Occipital lobe (tissue), 2 donors: ENCODE measurements around the gene PRICKLE4. TPM values are rescaled to one million over a fixed set of nuclear protein-coding genes. Genes with fewer than 3 reads are reported as not detected.

Experiments used
- DNase-seq: peaks from one replicate; lab custom pipeline; 2025; lab: John Stamatoyannopoulos, UW
- total RNA-seq: library from RNA; depleted of rRNA; stranded (reverse); fragments of >200 nt; gene quantifications from one replicate; pipeline ENCODE4 v1.2.3, GENCODE V29; 2014

Gene PRICKLE4, protein sequence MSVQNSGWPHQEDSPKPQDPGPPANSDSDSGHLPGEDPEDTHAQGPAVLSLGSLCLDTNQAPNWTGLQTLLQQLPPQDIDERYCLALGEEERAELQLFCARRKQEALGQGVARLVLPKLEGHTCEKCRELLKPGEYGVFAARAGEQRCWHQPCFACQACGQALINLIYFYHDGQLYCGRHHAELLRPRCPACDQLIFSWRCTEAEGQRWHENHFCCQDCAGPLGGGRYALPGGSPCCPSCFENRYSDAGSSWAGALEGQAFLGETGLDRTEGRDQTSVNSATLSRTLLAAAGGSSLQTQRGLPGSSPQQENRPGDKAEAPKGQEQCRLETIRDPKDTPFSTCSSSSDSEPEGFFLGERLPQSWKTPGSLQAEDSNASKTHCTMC
- total RNA-seq, result 0.62 TPM

DNA sequence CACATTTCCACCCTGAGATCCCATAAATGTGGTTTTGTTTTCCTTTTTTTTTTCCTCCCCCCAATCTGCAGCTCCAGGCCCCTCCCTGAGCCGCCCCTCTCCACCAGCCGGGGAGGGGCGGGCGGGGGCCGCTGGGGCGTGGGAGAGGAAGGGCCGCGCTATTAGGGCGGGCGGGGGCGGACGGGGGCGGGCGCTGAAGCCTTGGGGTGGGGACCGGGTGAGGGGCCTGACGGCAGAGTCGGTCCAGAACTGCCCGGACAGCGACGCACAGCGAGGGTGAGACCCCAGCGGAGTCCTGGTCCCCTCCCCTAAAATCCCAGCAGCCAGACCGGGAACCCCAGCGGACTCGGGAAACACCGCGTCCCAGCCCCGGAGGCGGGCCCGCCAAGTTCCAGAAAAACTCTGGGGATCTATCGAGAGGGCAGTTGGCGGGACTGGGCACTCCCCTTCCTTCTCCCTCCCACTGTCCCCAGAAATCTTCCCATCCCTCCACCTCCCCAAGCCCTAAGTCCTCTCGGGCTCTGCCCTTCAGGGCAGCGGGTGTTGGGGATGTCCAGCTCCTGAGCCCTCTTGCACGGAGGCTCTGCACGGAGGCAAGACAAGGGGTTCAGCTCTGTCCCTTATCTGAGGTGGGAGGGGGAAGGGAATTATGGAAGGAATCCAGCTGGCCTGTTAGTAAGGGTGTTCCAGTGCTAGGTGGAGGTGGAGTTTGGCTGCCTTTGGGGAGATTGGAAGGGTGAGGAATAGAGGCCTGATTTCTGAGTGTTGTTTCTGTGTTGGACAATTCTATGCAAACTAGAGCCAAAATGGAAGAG, at the start of gene PRICKLE4:
Gene PRICKLE4 (plus strand): TSS at position 232 of the 815 bp plus-strand sequence. CDS start 2,692 bp downstream, outside the sequence.
- DNase-seq, result no peak

DNA sequence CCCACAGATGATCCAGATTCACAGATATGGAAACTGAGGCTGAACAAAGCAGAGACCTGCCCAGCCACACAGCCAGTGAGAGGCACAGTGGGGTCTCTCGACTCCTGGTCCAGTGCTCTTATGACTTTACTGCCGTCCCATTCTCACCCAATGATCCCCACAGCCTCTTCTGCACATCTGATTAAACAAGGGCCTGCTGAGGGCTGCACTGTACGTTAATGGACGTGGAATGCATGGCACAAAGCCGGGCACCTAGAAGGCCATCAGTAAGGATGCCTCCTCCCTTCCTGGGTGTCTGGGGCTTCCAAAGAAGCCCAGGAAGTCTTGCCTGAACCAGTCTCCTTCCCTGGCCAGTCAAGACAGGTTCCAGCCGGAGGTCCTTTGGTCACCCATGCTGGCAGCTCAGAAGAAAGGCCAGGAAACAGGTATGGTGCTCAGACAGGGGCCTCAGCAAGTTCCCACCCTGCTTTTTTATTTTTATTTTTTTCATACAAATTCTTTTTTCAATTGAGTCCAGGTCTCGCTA, 49.0 kb upstream of the PRICKLE4 start:
- DNase-seq, result no peak

DNA sequence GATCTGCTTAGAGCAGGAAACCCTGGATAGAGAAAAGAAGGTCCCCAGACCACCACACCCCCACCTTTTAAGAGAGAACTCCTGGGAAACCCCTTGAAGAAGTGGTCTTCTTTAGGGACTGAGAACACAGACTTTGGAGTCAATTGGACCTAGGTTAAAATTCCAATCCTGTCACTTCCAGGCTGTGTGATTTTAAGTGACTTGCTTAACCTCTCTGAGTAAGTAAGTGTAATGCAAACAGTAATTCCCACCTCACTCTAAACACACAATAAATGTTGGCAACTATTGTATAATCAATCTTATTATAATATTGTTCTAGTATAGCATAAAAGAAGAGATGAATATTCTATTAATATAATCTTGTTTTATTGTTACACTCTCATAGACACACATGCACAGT, 48.4 kb upstream of the PRICKLE4 start:
- no peak for DNase-seq

DNA sequence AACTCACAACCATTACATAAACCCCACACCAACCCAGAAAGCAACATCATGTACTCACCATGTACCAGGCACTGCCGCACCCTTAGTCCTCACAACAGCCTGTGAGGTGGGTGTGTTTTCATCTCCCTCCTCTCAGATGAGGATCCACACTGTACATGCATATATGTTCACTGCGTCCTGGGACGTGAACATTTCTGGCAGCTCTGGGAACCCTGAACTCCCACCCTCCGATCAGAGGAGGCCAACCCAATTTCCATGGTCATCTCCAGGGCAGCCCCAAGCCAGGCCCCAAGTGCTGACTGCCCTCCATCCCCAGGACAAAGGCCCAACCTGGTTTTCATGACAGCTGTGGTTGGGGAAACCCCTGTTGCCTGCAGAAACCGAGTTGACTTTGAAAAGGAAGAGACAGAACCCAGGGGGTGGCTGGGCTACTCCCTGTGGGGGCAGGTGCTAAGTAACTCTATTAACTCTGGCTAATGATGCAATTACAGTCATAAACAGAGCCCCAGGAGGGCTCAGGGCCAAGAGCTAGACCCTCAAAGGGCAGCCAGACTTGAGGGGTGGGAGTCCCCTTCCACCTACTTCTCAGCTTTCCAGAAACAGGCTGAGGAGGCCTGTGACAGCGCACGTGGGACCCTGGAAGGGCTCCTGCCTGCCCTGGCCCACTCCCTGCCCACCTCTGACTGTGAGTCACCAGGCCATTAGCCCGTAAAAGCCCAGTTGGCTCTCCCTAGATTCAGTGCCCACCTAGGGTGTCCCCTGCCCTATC, 47.8 kb upstream of the PRICKLE4 start:
- peak; percentile 34 for DNase-seq

DNA sequence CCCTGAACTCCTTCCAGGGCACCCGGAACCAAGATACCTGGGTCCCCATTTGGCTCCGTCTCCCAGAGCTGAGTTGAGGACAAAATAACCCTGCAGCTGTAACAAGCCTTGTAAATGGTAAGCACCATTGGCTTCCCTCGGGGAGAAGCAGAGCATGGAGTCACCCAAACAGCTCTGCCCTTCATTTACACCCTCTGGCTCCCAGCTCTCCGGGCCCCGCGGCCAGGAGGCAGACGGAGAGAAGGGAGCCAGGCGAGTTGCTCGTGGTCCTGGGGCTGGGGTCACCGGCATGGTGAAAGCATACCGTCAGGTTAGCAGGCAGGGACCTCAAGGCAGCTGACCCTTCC, 47.2 kb upstream of the PRICKLE4 start:
- DNase-seq, result no peak

DNA sequence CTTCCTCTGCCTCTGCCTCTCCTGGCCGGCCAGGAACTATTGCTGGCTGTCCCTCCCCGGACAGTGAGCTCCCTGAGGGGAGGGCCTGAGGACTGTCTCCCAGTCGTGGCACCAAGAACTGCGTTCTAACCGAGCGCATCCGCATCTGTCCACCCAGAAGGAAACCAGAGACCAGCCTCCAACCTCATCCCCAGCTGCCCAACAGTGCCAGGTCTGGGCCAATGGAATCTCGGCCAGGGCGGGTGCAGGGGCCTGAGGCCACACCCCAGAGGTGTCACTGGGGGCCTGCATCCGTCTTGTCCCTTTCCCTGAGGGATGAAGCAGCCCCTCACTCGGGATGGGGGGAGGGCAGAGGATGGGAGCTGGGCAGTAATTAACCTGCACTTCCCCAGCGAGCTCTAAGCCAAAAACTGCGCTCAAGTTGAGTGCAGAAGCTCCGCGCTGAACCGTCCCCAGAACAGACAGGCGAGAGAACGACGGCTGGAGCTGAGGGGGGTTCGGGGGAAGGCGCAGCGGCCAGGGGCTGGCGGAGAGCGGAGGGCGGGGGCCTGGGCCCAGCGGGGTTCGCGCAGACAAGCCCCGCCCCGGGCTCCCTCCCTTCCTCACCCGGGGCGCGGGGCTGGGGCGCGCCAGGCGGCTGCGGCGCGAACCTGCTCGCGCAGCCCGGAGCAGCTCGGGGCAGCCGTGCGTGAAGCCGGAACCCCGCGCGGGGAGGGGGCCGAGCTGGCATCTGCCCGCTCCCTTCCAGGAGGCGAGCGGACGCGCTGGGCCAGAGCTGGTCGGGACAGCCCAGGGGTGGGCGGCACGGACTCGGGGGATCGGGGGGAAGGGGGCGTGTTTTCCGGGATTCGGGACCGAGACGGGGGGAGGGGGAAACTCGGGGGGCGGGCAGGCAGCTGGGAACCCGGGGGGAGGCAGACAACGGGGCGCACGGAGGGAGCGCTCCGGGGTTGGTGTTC, 46.6 kb upstream of the PRICKLE4 start:
- peak; percentile 86 for DNase-seq

DNA sequence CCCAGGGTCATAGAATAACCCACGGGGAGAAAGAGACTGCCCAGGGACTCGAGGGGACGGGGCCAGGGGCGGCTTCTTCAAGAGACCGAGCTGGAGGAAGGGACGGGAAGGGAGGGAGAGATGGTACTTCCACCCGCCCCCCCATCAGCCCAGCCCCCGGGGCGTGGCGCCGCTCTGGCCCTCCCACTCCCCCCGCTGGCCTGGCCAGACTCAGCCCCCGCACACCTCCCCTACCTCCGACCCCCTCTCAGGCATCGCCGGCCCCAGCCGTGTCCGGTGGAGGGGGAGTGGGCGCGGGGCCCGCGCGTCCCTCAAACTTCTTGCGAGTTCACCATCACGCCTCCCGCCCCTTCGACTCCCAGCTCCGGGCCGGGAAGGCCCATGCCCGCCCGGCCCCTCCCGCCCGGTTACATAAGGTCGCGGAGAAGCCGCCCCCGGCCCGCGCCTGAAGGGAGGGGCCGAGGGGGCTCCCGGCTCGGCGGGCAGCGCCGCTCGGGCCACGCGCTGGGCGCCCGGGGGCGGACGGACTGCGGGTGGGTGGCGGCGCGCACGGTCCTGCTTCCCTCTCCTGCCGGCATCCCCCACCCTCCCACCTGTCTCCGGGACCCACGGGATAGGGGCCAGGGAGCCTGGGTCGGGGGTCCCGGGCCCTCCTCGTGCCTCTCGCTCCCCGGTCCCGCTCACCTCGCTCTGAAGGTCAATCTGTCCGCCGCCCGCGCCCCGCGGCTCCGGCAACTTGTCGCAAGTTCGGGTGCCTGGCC, 45.7 kb upstream of the PRICKLE4 start:
- DNase-seq, result peak; percentile 86

DNA sequence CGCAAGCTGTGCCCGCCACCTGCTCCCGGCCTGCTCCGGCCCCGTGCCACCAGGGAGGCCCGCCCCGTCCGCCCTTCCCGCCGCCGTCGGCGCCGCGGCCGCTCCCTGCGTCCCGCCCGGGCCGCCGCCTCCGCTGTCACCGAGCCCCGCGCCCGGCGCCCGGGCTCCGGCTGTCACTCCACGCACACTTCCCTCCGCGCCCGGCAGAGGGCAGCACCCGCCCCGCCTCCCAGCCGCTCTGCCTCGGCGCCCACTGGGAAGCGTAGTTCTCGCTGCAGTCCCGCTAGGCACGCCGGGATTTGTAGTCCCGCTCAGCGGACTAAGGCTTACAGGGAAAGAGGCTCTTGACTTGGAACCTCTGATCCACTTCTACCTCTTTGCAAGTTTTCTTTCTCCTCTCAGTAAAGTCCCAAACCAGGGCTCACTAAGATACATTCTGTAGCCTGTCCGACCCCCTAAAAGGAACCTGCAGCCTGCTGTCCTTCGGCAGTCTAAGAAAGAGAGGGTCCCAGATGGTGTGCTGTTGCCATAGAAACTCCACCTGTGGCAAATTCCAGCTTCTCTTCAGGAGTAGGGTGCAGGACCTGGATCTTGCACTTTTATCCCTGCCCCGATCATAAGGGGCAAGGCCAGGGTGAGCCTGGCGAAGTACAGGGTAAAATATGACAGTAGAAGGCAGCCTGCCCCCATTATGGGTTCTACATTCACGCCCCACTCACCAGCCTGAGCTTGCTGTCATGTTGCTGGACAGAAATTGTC, 45.0 kb upstream of the PRICKLE4 start, which contains the start of gene TFEB:
Gene TFEB (minus strand): TSS at position 182 of the 759 bp plus-strand sequence. CDS start 44,395 bp downstream, outside the sequence.
- peak; percentile 92 for DNase-seq

DNA sequence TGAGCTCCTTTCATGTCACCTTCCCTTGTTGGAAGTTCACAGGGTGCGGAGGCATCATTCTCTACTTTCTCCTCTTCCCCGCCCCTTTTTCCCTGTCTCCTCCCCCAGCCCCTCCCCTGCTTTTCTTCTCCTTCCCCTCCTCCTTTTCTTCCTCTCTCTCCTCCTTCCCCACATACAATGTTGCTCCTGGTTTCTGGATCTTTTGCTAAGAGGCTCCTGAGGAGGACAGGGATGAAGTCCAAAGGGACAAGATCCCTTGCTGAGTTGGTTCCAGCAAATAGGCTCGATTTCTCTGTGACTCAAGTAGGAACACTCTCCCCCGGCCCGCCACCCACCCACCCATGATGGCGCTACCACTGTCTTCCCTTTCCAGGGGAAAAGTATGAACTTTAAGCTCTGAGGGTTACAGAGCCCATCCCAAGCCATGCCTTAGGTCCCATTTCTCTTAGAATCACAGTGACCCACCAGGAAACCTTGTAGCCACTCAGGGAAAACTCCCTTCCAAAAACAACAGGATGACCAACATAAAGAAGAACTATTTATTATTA, 44.3 kb upstream of the PRICKLE4 start:
- no peak for DNase-seq

DNA sequence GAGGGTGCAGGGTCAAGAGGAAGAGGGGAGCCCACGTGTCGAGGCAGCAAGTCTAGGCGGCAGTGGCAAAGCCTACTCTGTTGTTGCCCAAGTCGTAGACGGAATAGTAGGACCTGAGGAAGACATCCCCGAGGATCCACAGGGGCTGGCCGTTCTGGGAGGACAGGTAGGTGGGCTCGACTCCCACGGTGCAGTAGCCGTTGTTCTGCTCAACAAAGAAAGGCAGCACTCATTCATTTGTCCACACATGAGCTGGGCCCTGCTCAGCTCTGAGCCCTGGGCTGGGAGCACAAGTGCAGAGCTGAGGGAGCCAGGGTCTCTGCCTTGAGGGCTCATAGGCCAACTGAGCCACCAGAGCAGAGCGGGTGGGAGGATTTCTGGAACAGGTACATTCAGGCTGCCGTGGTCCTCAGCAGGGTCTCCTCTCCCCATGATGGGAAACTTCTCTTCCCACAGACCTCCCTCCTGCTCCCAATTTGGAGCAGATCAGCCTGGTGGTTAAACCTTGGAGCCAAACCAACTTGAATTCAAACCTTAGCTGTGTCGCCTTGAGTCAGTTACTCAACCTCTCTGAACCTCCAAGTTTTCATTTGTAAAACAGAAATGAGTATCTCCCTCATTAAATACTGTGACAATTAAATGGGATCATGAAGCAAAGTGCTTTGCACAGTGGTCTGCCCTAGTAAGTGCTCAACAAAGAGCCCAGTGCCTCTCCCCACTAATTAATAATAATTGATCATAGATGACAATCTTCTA, 43.6 kb upstream of the PRICKLE4 start:
- DNase-seq, result no peak

DNA sequence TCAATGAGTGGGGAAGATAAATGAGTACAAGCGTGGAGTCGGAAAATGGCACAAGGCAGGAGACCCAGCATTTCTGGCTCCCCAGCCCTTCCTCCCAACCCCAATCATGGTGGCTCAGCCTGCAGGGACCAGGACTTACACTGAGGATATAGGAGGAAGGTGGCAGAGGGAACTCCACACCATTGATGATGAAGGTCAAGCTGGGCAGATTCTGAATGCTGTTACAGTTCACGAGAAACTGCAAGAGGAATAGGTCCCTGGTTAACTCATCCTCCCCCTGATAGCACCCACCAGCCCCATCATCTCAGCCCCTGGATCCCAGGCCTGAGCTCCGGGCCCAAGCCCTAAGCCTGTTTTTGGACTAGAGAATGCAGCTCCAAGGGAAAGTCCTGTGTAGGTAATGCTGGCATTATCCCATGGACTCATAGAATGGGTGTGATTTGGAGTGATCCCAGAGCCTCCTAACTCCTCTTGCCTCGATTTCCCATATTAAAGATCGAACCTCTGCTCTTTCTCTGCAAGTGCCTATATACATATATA, 42.9 kb upstream of the PRICKLE4 start:
- no peak for DNase-seq

DNA sequence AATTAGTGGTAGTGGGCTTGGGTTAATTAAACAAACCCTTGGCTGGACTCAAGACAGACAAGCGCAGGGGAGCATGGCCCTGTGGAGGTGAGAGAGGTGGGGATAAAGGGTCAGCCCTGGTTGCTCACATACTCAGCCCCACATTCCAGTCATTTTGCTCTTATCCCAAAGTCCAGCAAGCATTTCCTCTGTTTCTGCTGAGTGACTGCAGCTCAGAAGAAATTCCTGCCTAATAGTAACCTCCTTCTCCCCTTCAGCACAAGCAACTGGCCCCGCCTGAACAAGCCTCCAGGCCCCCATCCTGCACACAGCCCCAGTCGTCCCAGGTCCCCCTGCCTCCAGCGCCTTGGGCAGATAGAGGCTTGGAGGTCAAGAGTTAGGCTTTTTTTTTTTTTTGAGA, 41.5 kb upstream of the PRICKLE4 start:
- no peak for DNase-seq

DNA sequence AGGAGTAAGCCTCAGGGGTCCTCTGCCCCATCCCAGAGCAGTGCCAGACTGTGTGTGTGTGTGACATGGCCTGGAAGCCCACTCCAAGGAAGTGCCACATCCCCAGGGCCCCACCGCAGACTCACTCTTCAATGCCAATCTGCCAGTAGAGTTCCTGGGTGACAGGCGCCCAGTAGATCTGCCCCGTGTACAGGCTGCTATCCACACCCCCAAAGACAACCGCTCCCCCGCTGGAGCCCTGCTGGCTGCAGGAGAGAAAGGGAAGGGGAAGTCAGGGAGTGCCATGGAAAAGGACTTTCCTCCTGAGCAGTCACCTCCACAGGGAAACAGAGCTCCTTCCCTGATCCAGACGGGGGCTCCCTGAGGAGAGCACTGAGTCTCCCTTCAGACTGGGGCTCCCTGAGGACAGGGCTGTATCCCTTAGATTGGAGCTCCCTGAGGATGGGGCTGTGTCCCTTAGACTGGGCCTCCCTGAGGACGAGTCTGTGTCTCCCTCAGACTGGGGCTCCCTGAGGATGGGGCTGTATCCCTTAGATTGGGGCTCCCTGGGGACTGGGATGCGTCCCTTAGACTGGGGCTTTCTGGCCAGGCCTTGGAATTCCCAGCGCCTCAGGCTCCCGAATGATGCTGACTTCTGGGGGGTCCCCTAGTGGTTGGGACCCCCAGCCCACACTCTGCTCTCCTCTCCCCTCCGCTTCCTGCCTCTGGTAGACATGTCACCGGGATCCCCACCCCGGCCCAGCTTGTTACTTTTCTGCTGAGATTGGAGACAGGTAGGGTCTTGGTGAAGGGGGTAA, 40.0 kb upstream of the PRICKLE4 start:
- no peak for DNase-seq

DNA sequence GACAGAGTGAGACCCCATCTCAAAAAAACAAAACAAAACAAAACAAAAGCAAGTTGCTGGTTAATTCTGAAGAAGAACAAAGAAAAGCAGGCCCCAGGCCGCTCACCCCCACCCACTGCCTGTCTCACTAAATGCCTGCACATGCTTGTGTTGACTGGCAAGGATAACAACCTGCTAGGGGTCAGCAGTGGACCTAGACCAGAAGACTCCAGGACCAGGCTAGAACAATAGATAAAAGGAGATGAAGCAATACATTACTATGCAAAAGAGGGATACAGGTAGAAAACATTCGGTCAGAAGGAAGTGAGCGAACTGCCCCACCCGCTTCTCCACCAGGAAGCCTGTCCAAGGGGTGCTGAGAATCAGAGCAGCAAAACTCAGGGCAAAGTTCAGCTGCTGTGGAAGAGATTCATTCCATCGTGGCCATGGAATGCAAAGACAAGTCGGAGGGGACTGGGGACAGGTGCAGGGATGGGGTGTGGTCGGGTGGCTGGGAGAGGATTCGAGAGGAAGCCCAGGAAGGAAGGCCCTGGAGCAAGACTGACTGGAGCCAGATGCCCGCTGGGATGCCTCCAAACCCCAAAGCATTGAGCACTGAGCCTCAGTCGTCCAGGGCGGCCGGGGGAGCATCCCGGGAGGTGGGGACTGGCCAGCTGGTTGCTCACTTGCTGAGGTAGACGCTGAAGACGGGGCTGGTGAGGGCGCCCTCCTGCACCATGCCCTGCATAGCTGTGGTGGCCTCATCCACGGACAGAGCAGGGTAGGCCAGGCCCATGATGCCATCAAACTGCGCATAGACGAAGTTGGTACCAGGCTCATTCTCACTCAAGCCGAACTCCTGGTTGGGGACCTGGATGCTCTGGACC, 38.7 kb upstream of the PRICKLE4 start:
- no peak for DNase-seq

DNA sequence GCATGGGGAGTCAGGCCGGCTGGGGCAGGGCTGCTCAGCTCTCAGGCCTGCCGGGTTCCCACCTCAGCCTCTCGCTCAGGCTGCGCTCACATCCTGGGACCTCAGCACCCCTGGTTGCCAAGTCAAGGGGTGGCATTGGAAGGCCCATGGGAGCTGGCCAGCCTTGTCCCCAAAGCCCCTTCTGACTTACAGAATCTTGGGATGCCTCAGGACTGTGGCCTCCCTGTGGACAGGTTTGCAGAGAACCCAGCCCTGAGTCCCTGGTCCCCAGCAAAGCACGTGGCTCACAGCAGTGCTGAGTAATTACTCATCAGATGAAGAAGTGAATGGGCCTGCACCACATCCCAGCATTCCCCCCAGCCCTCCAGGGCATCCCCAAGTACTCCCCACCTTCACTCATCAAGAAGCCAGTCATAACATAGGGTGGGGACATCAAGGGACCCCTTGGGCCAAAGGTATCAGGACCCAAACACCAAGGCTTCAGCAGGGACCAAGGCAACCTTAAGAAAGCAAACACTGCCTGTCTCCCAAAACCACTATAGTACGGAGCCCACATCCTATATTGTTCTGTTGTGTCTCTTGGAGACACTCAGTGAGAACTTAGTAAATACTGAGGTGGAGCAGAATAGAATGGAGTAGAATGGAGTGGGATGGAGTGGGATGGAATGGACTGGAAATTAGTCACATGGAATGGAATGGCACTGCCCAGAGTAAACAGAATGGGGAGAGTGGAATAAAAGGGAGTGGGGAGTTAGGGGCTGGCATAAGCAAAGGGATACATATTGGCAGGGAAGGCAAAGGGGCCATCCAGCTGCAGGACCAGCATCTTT, 37.0 kb upstream of the PRICKLE4 start:
- no peak for DNase-seq
